ENCODE results near the gene ZNF683.

The ZNF683 gene

GRCh38 chr1:26317612-26318337 lies 54.8 kb downstream of the ZNF683 start, which contains the start of gene CD52:
TSS of gene CD52 (plus strand) at chr1:26317958. CDS start at chr1:26318018, 60 bp downstream.
- Histone ChIP-seq H3K4me1 (ENCODE audit: control insufficient read depth, insufficient read depth, low read length, unreplicated experiment) (peaks cover 12% of the 10 kb centered on the region), H3K27ac (ENCODE audit: low read depth, low read length) (no peak within 1 kb of the TSS), H3K79me2 (ENCODE audit: control insufficient read depth, insufficient read depth, low read length, unreplicated experiment) (no peaks in the 10 kb centered on the region), H3K36me3 (ENCODE audit: insufficient read depth, low read length) (no peaks in the 10 kb centered on the region), H3K27me3 (ENCODE audit: insufficient read depth, low read length) (no peaks in the 10 kb centered on the region), H3K4me3 (ENCODE audit: low read depth, low read length) (no peak within 1 kb of the TSS), H2AFZ (ENCODE audit: low read length, unreplicated experiment) (no peak within 1 kb of the TSS)

GRCh38 chr1:26317146-26317545 lies 55.4 kb downstream of the ZNF683 start:
- Histone ChIP-seq H3K27ac (ENCODE audit: low read depth, low read length) (no peak overlapping the region), H3K4me1 (ENCODE audit: control insufficient read depth, insufficient read depth, low read length, unreplicated experiment) (peaks cover 12% of the 10 kb centered on the region), H3K4me3 (ENCODE audit: low read depth, low read length) (no peak overlapping the region), H3K27me3 (ENCODE audit: insufficient read depth, low read length) (no peaks in the 10 kb centered on the region), H2AFZ (ENCODE audit: low read length, unreplicated experiment) (no peak overlapping the region), H3K36me3 (ENCODE audit: insufficient read depth, low read length) (no peaks in the 10 kb centered on the region), H3K79me2 (ENCODE audit: control insufficient read depth, insufficient read depth, low read length, unreplicated experiment) (no peaks in the 10 kb centered on the region)

- H3K27me3 ChIP-seq (ENCODE audit: insufficient read depth, low read length): no peaks in the 10 kb centered on the region
- H3K79me2 ChIP-seq (ENCODE audit: control insufficient read depth, insufficient read depth, low read length, unreplicated experiment): no peaks in the 10 kb centered on the region
- no peak overlapping the region for H3K27ac ChIP-seq (ENCODE audit: low read depth, low read length)
- no peaks in the 10 kb centered on the region for H3K36me3 ChIP-seq (ENCODE audit: insufficient read depth, low read length)
- H3K4me1 ChIP-seq (ENCODE audit: control insufficient read depth, insufficient read depth, low read length, unreplicated experiment): peaks cover 9% of the 10 kb centered on the region
- no peak overlapping the region for H3K4me3 ChIP-seq (ENCODE audit: low read depth, low read length)
- no peak overlapping the region for H2AFZ ChIP-seq (ENCODE audit: low read length, unreplicated experiment)
Measured at GRCh38 chr1:26315874-26316850, 56.4 kb downstream of the ZNF683 start.

- no peak overlapping the region for H3K27ac ChIP-seq (ENCODE audit: low read depth, low read length)
- H3K36me3 ChIP-seq (ENCODE audit: insufficient read depth, low read length): no peaks in the 10 kb centered on the region
- no peaks in the 10 kb centered on the region for H3K79me2 ChIP-seq (ENCODE audit: control insufficient read depth, insufficient read depth, low read length, unreplicated experiment)
- H3K27me3 ChIP-seq (ENCODE audit: insufficient read depth, low read length): no peaks in the 10 kb centered on the region
- H3K4me3 ChIP-seq (ENCODE audit: low read depth, low read length): no peak overlapping the region
- peaks cover 6% of the 10 kb centered on the region for H3K4me1 ChIP-seq (ENCODE audit: control insufficient read depth, insufficient read depth, low read length, unreplicated experiment)
- H2AFZ ChIP-seq (ENCODE audit: low read length, unreplicated experiment): no peak overlapping the region
Measured at GRCh38 chr1:26314501-26314900, 58.0 kb downstream of the ZNF683 start.
